ENCODE results near the gene BNIP3.

DNA sequence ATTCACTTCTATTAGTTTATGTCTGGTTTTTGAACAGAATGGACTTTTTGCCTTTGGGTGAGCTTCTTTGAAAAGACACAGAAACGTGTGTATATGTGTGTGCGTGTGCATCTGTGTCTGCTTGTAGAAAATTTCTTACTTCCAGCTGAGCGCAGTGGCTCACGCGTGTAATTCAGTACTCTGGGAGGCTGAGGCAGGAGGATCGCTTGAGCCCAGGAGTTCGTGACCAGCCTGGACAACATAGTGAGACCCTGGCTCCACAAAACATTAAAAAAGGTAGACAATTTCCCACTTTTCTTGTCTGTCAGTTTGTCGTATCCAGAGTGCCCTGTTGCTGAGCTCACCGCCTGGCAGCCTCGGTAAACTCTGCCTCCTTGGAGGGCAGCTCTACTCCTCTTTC lies 55.5 kb downstream of the BNIP3 start:
- TF ChIP-seq, protein P1, sequence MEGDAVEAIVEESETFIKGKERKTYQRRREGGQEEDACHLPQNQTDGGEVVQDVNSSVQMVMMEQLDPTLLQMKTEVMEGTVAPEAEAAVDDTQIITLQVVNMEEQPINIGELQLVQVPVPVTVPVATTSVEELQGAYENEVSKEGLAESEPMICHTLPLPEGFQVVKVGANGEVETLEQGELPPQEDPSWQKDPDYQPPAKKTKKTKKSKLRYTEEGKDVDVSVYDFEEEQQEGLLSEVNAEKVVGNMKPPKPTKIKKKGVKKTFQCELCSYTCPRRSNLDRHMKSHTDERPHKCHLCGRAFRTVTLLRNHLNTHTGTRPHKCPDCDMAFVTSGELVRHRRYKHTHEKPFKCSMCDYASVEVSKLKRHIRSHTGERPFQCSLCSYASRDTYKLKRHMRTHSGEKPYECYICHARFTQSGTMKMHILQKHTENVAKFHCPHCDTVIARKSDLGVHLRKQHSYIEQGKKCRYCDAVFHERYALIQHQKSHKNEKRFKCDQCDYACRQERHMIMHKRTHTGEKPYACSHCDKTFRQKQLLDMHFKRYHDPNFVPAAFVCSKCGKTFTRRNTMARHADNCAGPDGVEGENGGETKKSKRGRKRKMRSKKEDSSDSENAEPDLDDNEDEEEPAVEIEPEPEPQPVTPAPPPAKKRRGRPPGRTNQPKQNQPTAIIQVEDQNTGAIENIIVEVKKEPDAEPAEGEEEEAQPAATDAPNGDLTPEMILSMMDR (IDR thresholded peaks at IDR 0.05; ENCODE audit: borderline replicate concordance, extremely low read depth, low read length, poor library complexity, severe bottlenecking) = no peak
- TF ChIP-seq EZH2 (IDR thresholded peaks at IDR 0.05; ENCODE audit: borderline replicate concordance, low read depth, low read length, severe bottlenecking) = no peak
